Measurements from ENCODE around the gene PRKN. TPM values are rescaled to one million over a fixed set of nuclear protein-coding genes. Genes with fewer than 3 reads are reported as not detected.

PRKN gene
- polyA plus RNA-seq, 1 donor from 2014 or later = 1.2 TPM

- H3K9me3 ChIP-seq (ENCODE audit: low read length) = no peaks in the 10 kb centered on the region
- TF ChIP-seq MXI1 (conservative IDR thresholded peaks at IDR 0.05; ENCODE audit: poor library complexity, severe bottlenecking) = no peak
- TF ChIP-seq POLR2AphosphoS5 (IDR thresholded peaks at IDR 0.05) = no peak
- TF ChIP-seq SMC3 (conservative IDR thresholded peaks at IDR 0.05; ENCODE audit: poor library complexity) = no peak
- no peak for TF ChIP-seq REST (IDR thresholded peaks at IDR 0.05; ENCODE audit: borderline replicate concordance)
- TF ChIP-seq EZH2 (IDR thresholded peaks at IDR 0.05; ENCODE audit: borderline replicate concordance, insufficient read depth, low read length, poor library complexity, severe bottlenecking) = no peak
- no peak for TF ChIP-seq CTCF (IDR thresholded peaks at IDR 0.05; ENCODE audit: poor library complexity, severe bottlenecking)
- H3K36me3 ChIP-seq (ENCODE audit: insufficient read depth, low read length) = no peaks in the 10 kb centered on the region
- H4K20me1 ChIP-seq (ENCODE audit: insufficient read depth) = no peaks in the 10 kb centered on the region
- no peak overlapping the region for H3K4me2 ChIP-seq (ENCODE audit: low read length)
- H3K79me2 ChIP-seq (replicated peaks; ENCODE audit: insufficient read depth, low read length) = no peaks in the 10 kb centered on the region
- H3F3A ChIP-seq (ENCODE audit: insufficient read depth, low read length, poor library complexity, severe bottlenecking) = no peaks in the 10 kb centered on the region
- H3K27ac ChIP-seq (ENCODE audit: low read length) = no peak overlapping the region
- H3K4me3 ChIP-seq (ENCODE audit: low read length) = no peak overlapping the region
- no peak overlapping the region for H2AFZ ChIP-seq (ENCODE audit: low read depth, low read length)
- H3K9ac ChIP-seq (ENCODE audit: low read length) = no peak overlapping the region
- no peaks in the 10 kb centered on the region for H3K9me2 ChIP-seq (ENCODE audit: insufficient read depth, low read length)
- H3K27me3 ChIP-seq (ENCODE audit: insufficient read depth, low read depth, low read length) = no peaks in the 10 kb centered on the region
Observed at GRCh38 chr6:161679980-161680538, 1047.5 kb downstream of the PRKN start.

GRCh38 chr6:161677188-161677587 lies 1050.4 kb downstream of the PRKN start:
- no peak overlapping the region for H3K27ac ChIP-seq (ENCODE audit: low read length)
- no peaks in the 10 kb centered on the region for H4K20me1 ChIP-seq (ENCODE audit: insufficient read depth)
- TF ChIP-seq MXI1 (conservative IDR thresholded peaks at IDR 0.05; ENCODE audit: poor library complexity, severe bottlenecking) = no peak
- no peak for TF ChIP-seq SMC3 (conservative IDR thresholded peaks at IDR 0.05; ENCODE audit: poor library complexity)
- no peak for TF ChIP-seq RAD21 (conservative IDR thresholded peaks at IDR 0.05)
- no peak for TF ChIP-seq REST (IDR thresholded peaks at IDR 0.05; ENCODE audit: borderline replicate concordance)
- TF ChIP-seq CTCF (IDR thresholded peaks at IDR 0.05; ENCODE audit: poor library complexity, severe bottlenecking) = no peak
- TF ChIP-seq EP300 (conservative IDR thresholded peaks at IDR 0.05; ENCODE audit: poor library complexity, severe bottlenecking) = no peak
- no peak for TF ChIP-seq EZH2 (IDR thresholded peaks at IDR 0.05; ENCODE audit: borderline replicate concordance, insufficient read depth, low read length, poor library complexity, severe bottlenecking)
- no peak for TF ChIP-seq TAF1 (IDR thresholded peaks at IDR 0.05; ENCODE audit: low read depth)
- TF ChIP-seq POLR2AphosphoS5 (IDR thresholded peaks at IDR 0.05) = no peak
- H3K9me2 ChIP-seq (ENCODE audit: insufficient read depth, low read length) = no peaks in the 10 kb centered on the region
- no peaks in the 10 kb centered on the region for H3F3A ChIP-seq (ENCODE audit: insufficient read depth, low read length, poor library complexity, severe bottlenecking)
- H2AFZ ChIP-seq (ENCODE audit: low read depth, low read length) = no peak overlapping the region
- no peak overlapping the region for H3K4me3 ChIP-seq (ENCODE audit: low read length)
- H3K9ac ChIP-seq (ENCODE audit: low read length) = no peak overlapping the region
- H3K36me3 ChIP-seq (ENCODE audit: insufficient read depth, low read length) = no peaks in the 10 kb centered on the region
- no peak overlapping the region for H3K4me2 ChIP-seq (ENCODE audit: low read length)
- H3K27me3 ChIP-seq (ENCODE audit: insufficient read depth, low read depth, low read length) = no peaks in the 10 kb centered on the region
- no peaks in the 10 kb centered on the region for H3K9me3 ChIP-seq (ENCODE audit: low read length)
- no peaks in the 10 kb centered on the region for H3K79me2 ChIP-seq (replicated peaks; ENCODE audit: insufficient read depth, low read length)

Data from neural cell (in vitro differentiated cells).